ENCODE measurements around the gene LAMA3.

LAMA3 gene

GRCh38 chr18:23852236-23853045 is 163.2 kb downstream of the LAMA3 start:
- no peak for TF ChIP-seq CTCF (IDR thresholded peaks at IDR 0.05; ENCODE audit: low read depth, low read length)
- no peak for DNase-seq (ENCODE audit: extremely low read depth, low read depth)

GRCh38 chr18:23853448-23854195 is 164.4 kb downstream of the LAMA3 start:
- TF ChIP-seq CTCF (IDR thresholded peaks at IDR 0.05; ENCODE audit: low read depth, low read length) = no peak
- DNase-seq (ENCODE audit: extremely low read depth, low read depth) = no peak

GRCh38 chr18:23855721-23856120 is 166.5 kb downstream of the LAMA3 start:
- no peak for DNase-seq (ENCODE audit: extremely low read depth, low read depth)
- no peak for TF ChIP-seq CTCF (IDR thresholded peaks at IDR 0.05; ENCODE audit: low read depth, low read length)

- TF ChIP-seq CTCF (IDR thresholded peaks at IDR 0.05; ENCODE audit: low read depth, low read length) = no peak
- no peak for DNase-seq (ENCODE audit: extremely low read depth, low read depth)
Observed at GRCh38 chr18:23856466-23857163, 167.4 kb downstream of the LAMA3 start.

GRCh38 chr18:23857164-23857552 is 167.9 kb downstream of the LAMA3 start:
- DNase-seq (ENCODE audit: extremely low read depth, low read depth) = no peak
- TF ChIP-seq CTCF (IDR thresholded peaks at IDR 0.05; ENCODE audit: low read depth, low read length) = no peak

- no peak for DNase-seq (ENCODE audit: extremely low read depth, low read depth)
- TF ChIP-seq CTCF (IDR thresholded peaks at IDR 0.05; ENCODE audit: low read depth, low read length) = no peak
Observed at GRCh38 chr18:23857756-23858155, 168.5 kb downstream of the LAMA3 start.
